HCT116 (cell line): ENCODE data around the gene C1orf116. TPM values are rescaled to one million over a fixed set of nuclear protein-coding genes. Genes with fewer than 3 reads are reported as not detected.

Experiments used
- ATAC-seq: fragments of 200-7000 bp; cut with Tn5 transposase; 2 replicates; pipeline ENCODE4 v1.9.1; 2020; ENCODE audit warnings: mild to moderate bottlenecking, moderate library complexity
- BruUV-seq: library from RNA; stranded (reverse); fragments of 400-500 nt; replicated peaks from 2 replicates; lab custom pipeline; 2021; lab: Mats Ljungman, UMichigan
- CTCF ChIA-PET: fragments of 300-600 bp; sonication (Branson Sonifier 250); formaldehyde crosslinking; loops from one replicate; lab custom pipeline; 2021; ENCODE audit warnings: antibody characterized with exemption; lab: Charles Lee
- POLR2A ChIA-PET: fragments of 300-600, 350-600 bp; sonication (Branson Sonifier 250); formaldehyde crosslinking; loops from one replicate; lab custom pipeline; 2021; ENCODE audit warnings: antibody characterized with exemption; lab: Charles Lee
- RAD21 ChIA-PET, 2 experiments: fragments of 300-600 bp; sonication (Branson Sonifier 250); formaldehyde crosslinking; loops; one replicate each; lab custom pipeline; 2023; ENCODE audit warnings: low total read pairs in 2 of 2; ENCODE audit not compliant: uncharacterized antibody in 2 of 2, unreplicated experiment in 2 of 2, low non-redundant PET in 1 of 2; lab: Charles Lee
- DNase-seq: peaks from one replicate; pipeline ENCODE4 v3.0.0-alpha.2; 2010; ENCODE audit warnings: low read depth, low spot score
- H2AFZ ChIP-seq: fragments of 200-600 bp; shearing (Covaris generic), sonication (generic); 2 replicates; pipeline ENCODE4 v1.6.1; 2017; ENCODE audit warnings: low read depth, mixed run types, mixed read lengths, antibody characterized with exemption, low read length; ENCODE audit not compliant: poor library complexity, severe bottlenecking
- H3K27ac ChIP-seq: 2 replicates; pipeline ENCODE4 v1.5.1; 2012; ENCODE audit warnings: low read depth, low read length
- H3K27me3 ChIP-seq: fragments of 200-600 bp; sonication (generic); 2 replicates; pipeline ENCODE4 v1.6.1; 2016; ENCODE audit warnings: mixed run types, low read length, mixed read lengths; ENCODE audit not compliant: insufficient read depth
- H3K36me3 ChIP-seq, 2 experiments: fragments of 200-500 bp in 1 of 2; fragments of 200-600 bp in 1 of 2; sonication (Bioruptor generic) in 1 of 2; sonication (generic) in 1 of 2; 2 replicates each; pipeline versions ENCODE4 v1.5.1 to v1.6.1; 2014 to 2016; ENCODE audit warnings: low read length in 2 of 2, inconsistent platforms in 1 of 2, mixed read lengths in 1 of 2, mixed run types in 1 of 2; ENCODE audit not compliant: insufficient read depth in 2 of 2, control insufficient read depth in 1 of 2
- H3K4me1 ChIP-seq, 2 experiments: fragments of 200-600 bp in 1 of 2; sonication (generic) in 1 of 2; 2 replicates each; pipeline versions ENCODE4 v1.5.1 to v1.6.1; 2012 to 2017; ENCODE audit warnings: low read length in 2 of 2, inconsistent platforms in 1 of 2, mild to moderate bottlenecking in 1 of 2, mixed read lengths in 1 of 2, mixed run types in 1 of 2, moderate library complexity in 1 of 2; ENCODE audit not compliant: insufficient read depth in 2 of 2, control insufficient read depth in 1 of 2
- H3K4me2 ChIP-seq: fragments of 200-600 bp; sonication (generic); 2 replicates; pipeline ENCODE4 v1.6.1; 2017; ENCODE audit warnings: mixed run types, low read length, mixed read lengths
- H3K4me3 ChIP-seq, 2 experiments: fragments of 200-600 bp in 1 of 2; sonication (generic) in 1 of 2; replicated peaks in 1 of 2; 2 replicates each; pipeline ENCODE4 v1.5.1; 2011 to 2016; ENCODE audit warnings: low read length in 2 of 2, control low read depth in 1 of 2, low read depth in 1 of 2, mild to moderate bottlenecking in 1 of 2, mixed read lengths in 1 of 2, mixed run types in 1 of 2
- H3K79me2 ChIP-seq: fragments of 200-600 bp; sonication (generic); 2 replicates; pipeline ENCODE4 v1.6.1; 2017; ENCODE audit warnings: mild to moderate bottlenecking, mixed run types, low read length, moderate library complexity, mixed read lengths; ENCODE audit not compliant: insufficient read depth
- H3K9ac ChIP-seq: fragments of 200-600 bp; sonication (generic); 2 replicates; pipeline ENCODE4 v1.6.1; 2016; ENCODE audit warnings: low read length, mixed read lengths
- H3K9me2 ChIP-seq: fragments of 200-600 bp; sonication (generic), shearing (Covaris generic); 2 replicates; pipeline ENCODE4 v1.6.1; 2017; ENCODE audit warnings: mixed run types, mild to moderate bottlenecking, moderate library complexity; ENCODE audit not compliant: insufficient read depth
- H3K9me3 ChIP-seq, 2 experiments: fragments of 200-500 bp in 1 of 2; fragments of 200-600 bp in 1 of 2; sonication (Bioruptor generic) in 1 of 2; sonication (generic) in 1 of 2; 2 replicates each; pipeline ENCODE4 v1.6.1; 2014 to 2017; ENCODE audit warnings: low read length in 2 of 2, mixed read lengths in 2 of 2, inconsistent platforms in 1 of 2, low read depth in 1 of 2, mild to moderate bottlenecking in 1 of 2, mixed run types in 1 of 2, moderate library complexity in 1 of 2; ENCODE audit not compliant: control insufficient read depth in 1 of 2, insufficient read depth in 1 of 2
- H4K20me1 ChIP-seq: fragments of 200-600 bp; sonication (generic), shearing (Covaris generic); 2 replicates; pipeline ENCODE4 v1.6.1; 2017; ENCODE audit warnings: mixed run types, mild to moderate bottlenecking, moderate library complexity; ENCODE audit not compliant: insufficient read depth
- CEBPB ChIP-seq: IDR thresholded peaks from 2 replicates; pipeline ENCODE4 v1.6.1; 2012; ENCODE audit warnings: low read depth
- ELF1 ChIP-seq: IDR thresholded peaks from 2 replicates; pipeline ENCODE4 v1.6.1; 2012; ENCODE audit warnings: low read depth, borderline replicate concordance
- EZH2 ChIP-seq: fragments of 200-600 bp; sonication (generic); IDR thresholded peaks from 2 replicates; pipeline ENCODE4 v1.6.1; 2017; ENCODE audit warnings: antibody characterized with exemption, mixed run types
- EZH2phosphoT487 ChIP-seq: fragments of 200-600 bp; IDR thresholded peaks from 2 replicates; pipeline ENCODE4 v1.6.1; 2018; ENCODE audit warnings: antibody characterized with exemption, borderline replicate concordance
- JUND ChIP-seq: IDR thresholded peaks from 2 replicates; pipeline ENCODE4 v1.6.1; 2012
- POLR2A ChIP-seq: IDR thresholded peaks from 2 replicates; pipeline ENCODE4 v1.7.0; 2011; ENCODE audit warnings: borderline replicate concordance; ENCODE audit not compliant: insufficient read depth, insufficient read length; ENCODE audit errors: extremely low read depth
- RAD21 ChIP-seq: IDR thresholded peaks from 2 replicates; pipeline ENCODE4 v1.6.1; 2012; ENCODE audit warnings: low read depth, mild to moderate bottlenecking
- SIN3A ChIP-seq: IDR thresholded peaks from 2 replicates; pipeline ENCODE4 v1.6.1; 2012; ENCODE audit warnings: low read depth
- SRF ChIP-seq: IDR thresholded peaks from 2 replicates; pipeline ENCODE4 v1.6.1; 2012; ENCODE audit warnings: low read depth
- TCF7L2 ChIP-seq: IDR thresholded peaks from 2 replicates; pipeline ENCODE4 v1.7.0; 2011; ENCODE audit warnings: borderline replicate concordance, inconsistent platforms; ENCODE audit not compliant: insufficient read depth, insufficient read length; ENCODE audit errors: extremely low read depth
- YY1 ChIP-seq: IDR thresholded peaks from 2 replicates; pipeline ENCODE4 v1.6.1; 2011; ENCODE audit warnings: low read length, low read depth, moderate library complexity, mild to moderate bottlenecking; ENCODE audit not compliant: insufficient replicate concordance; ENCODE audit errors: extremely low read depth
- ZFX ChIP-seq: fragments of 450-650 bp; IDR thresholded peaks from 2 replicates; pipeline ENCODE4 v1.6.1; 2017
- ZNF274 ChIP-seq: fragments of 200-500 bp; sonication (Bioruptor generic); IDR thresholded peaks from 2 replicates; pipeline ENCODE4 v1.6.1; 2014; ENCODE audit warnings: mild to moderate bottlenecking, low read depth, low read length, inconsistent platforms
- intact Hi-C: fragments of 100-400 bp; cut with micrococcal nuclease; formaldehyde crosslinking; loops from 2 replicates; pipeline ENCODE4 v1.10.0; 2022
- total RNA-seq: library from RNA; stranded (reverse); gene quantifications from one replicate; pipeline ENCODE4 v1.2.1, GENCODE V29; 2021; ENCODE audit not compliant: unreplicated experiment
- TF ChIP-seq, protein P1 (sequence below), 3 experiments: fragments of 200-600 bp in 1 of 3; sonication (generic) in 1 of 3; IDR thresholded peaks in 2 of 3; conservative IDR thresholded peaks in 1 of 3; 2 replicates each; pipeline ENCODE4 v1.5.1; 2012 to 2017; ENCODE audit warnings: low read depth in 2 of 3, low read length in 2 of 3, antibody characterized with exemption in 1 of 3, borderline replicate concordance in 1 of 3, control low read depth in 1 of 3, mild to moderate bottlenecking in 1 of 3, mixed read lengths in 1 of 3, mixed run types in 1 of 3, moderate library complexity in 1 of 3; ENCODE audit not compliant: insufficient read depth in 1 of 3
- TF ChIP-seq, protein P2 (sequence below): IDR thresholded peaks from 2 replicates; pipeline ENCODE4 v1.6.1; 2012; ENCODE audit warnings: low read depth
- TF ChIP-seq, protein P3 (sequence below): IDR thresholded peaks from 2 replicates; pipeline ENCODE4 v1.6.1; 2012

Gene C1orf116
- total RNA-seq, 1 experiment from 2014 or later = 3.6 TPM

DNA sequence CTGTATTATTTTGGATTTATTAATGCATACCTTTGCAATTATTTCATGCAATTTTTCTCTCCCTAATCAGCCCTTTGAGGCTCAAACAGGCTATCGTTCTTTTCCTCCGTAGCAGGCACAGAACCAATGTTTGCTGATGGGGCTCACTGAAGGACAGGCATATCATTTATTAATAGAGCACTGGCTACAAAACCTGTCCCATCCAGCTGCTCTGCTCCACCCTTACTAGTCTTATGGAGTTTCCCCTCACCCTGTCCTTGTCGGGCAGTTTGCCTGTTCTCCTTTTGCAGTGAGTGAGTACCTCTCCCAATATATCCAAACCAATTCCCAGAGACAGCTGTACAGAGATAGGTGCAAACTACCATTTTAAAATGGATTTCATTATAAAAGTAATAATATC is 45.7 kb downstream of the C1orf116 start:
- no peaks in the 10 kb centered on the region; the same call in 1 of the 2 replicates for H3K9me2 ChIP-seq
- DNase-seq (no peak), ATAC-seq (no peak)
- H3K36me3 ChIP-seq = no peaks in the 10 kb centered on the region
- H3K4me3 ChIP-seq = no peak overlapping the region
- CTCF ChIA-PET = no interaction called here
- no peaks in the 10 kb centered on the region for H3K79me2 ChIP-seq
- RAD21 ChIA-PET = no interaction called here
- no peak overlapping the region for H2AFZ ChIP-seq
- H4K20me1 ChIP-seq = no peaks in the 10 kb centered on the region
- H3K9ac ChIP-seq = no peak overlapping the region
- BruUV-seq = no TSS peak
- POLR2A ChIA-PET = no interaction called here
- no peaks in the 10 kb centered on the region for H3K4me1 ChIP-seq
- no peaks in the 10 kb centered on the region for H3K27me3 ChIP-seq
- no peaks in the 10 kb centered on the region for H3K9me3 ChIP-seq
- intact Hi-C loops = loop anchor here (10.0 kb wide), 1 partner anchor 352 kb away; the partner anchor contains the start of gene DYRK3
- no peak overlapping the region for H3K4me2 ChIP-seq
- H3K27ac ChIP-seq = no peak overlapping the region
- TF ChIP-seq SIN3A (no peak), CEBPB (no peak), RAD21 (no peak), POLR2A (no peak)

DNA sequence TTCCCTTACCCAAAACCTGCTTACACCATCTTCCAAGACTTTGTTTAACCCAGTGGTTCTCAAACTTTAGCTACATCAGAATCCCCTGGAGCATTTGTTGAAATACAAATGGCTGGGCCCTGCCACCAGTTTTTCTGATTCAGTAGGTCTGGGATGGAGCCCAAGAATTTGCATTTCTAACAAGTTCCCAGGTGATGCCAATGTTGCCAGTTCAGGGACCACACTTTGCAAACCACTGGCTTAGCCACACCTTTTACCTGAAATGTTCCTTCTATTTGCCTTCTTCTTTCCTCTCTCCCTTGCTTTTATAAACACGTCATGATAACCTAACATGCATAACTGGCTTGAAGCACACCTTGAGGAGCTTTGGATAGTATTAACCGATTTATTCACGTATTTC is 46.2 kb downstream of the C1orf116 start:
- RAD21 ChIA-PET = no interaction called here
- no peaks in the 10 kb centered on the region; the same call in 1 of the 2 replicates for H3K9me2 ChIP-seq
- H2AFZ ChIP-seq = no peak overlapping the region
- CTCF ChIA-PET = no interaction called here
- H3K4me1 ChIP-seq = no peaks in the 10 kb centered on the region
- H3K4me3 ChIP-seq = no peak overlapping the region
- DNase-seq (no peak), ATAC-seq (no peak)
- no peak overlapping the region for H3K9ac ChIP-seq
- no peaks in the 10 kb centered on the region for H3K9me3 ChIP-seq
- no peaks in the 10 kb centered on the region for H3K79me2 ChIP-seq
- no peak overlapping the region for H3K27ac ChIP-seq
- H3K4me2 ChIP-seq = no peak overlapping the region
- no TSS peak for BruUV-seq
- no peaks in the 10 kb centered on the region for H3K36me3 ChIP-seq
- H3K27me3 ChIP-seq = no peaks in the 10 kb centered on the region
- POLR2A ChIA-PET = interaction anchor here (0.5 kb wide), 1 partner anchor 1389 kb away, joined by 4 read pairs; no protein-coding TSS in a partner anchor
- H4K20me1 ChIP-seq = no peaks in the 10 kb centered on the region
- intact Hi-C loops = loop anchor here (10.0 kb wide), 1 partner anchor 352 kb away; the partner anchor contains the start of gene DYRK3
- TF ChIP-seq SRF (no peak), EZH2phosphoT487 (no peak), ELF1 (no peak), YY1 (no peak), TCF7L2 (no peak), ZNF274 (no peak), POLR2A (no peak), JUND (no peak), EZH2 (no peak), ZFX (no peak)
- TF ChIP-seq, protein P1, sequence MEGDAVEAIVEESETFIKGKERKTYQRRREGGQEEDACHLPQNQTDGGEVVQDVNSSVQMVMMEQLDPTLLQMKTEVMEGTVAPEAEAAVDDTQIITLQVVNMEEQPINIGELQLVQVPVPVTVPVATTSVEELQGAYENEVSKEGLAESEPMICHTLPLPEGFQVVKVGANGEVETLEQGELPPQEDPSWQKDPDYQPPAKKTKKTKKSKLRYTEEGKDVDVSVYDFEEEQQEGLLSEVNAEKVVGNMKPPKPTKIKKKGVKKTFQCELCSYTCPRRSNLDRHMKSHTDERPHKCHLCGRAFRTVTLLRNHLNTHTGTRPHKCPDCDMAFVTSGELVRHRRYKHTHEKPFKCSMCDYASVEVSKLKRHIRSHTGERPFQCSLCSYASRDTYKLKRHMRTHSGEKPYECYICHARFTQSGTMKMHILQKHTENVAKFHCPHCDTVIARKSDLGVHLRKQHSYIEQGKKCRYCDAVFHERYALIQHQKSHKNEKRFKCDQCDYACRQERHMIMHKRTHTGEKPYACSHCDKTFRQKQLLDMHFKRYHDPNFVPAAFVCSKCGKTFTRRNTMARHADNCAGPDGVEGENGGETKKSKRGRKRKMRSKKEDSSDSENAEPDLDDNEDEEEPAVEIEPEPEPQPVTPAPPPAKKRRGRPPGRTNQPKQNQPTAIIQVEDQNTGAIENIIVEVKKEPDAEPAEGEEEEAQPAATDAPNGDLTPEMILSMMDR (IDR thresholded peaks at IDR 0.05 in 2 of 3, conservative IDR thresholded peaks at IDR 0.05 in 1 of 3; ENCODE audit: borderline replicate concordance in 1 of 3, insufficient read depth in 1 of 3, low read depth in 2 of 3, low read length in 2 of 3) = no peak
- TF ChIP-seq, protein P2, sequence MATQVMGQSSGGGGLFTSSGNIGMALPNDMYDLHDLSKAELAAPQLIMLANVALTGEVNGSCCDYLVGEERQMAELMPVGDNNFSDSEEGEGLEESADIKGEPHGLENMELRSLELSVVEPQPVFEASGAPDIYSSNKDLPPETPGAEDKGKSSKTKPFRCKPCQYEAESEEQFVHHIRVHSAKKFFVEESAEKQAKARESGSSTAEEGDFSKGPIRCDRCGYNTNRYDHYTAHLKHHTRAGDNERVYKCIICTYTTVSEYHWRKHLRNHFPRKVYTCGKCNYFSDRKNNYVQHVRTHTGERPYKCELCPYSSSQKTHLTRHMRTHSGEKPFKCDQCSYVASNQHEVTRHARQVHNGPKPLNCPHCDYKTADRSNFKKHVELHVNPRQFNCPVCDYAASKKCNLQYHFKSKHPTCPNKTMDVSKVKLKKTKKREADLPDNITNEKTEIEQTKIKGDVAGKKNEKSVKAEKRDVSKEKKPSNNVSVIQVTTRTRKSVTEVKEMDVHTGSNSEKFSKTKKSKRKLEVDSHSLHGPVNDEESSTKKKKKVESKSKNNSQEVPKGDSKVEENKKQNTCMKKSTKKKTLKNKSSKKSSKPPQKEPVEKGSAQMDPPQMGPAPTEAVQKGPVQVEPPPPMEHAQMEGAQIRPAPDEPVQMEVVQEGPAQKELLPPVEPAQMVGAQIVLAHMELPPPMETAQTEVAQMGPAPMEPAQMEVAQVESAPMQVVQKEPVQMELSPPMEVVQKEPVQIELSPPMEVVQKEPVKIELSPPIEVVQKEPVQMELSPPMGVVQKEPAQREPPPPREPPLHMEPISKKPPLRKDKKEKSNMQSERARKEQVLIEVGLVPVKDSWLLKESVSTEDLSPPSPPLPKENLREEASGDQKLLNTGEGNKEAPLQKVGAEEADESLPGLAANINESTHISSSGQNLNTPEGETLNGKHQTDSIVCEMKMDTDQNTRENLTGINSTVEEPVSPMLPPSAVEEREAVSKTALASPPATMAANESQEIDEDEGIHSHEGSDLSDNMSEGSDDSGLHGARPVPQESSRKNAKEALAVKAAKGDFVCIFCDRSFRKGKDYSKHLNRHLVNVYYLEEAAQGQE = no peak
- TF ChIP-seq, protein P3, sequence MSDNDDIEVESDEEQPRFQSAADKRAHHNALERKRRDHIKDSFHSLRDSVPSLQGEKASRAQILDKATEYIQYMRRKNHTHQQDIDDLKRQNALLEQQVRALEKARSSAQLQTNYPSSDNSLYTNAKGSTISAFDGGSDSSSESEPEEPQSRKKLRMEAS = no peak
